ENCODE results near the gene ACTMAP. TPM values are rescaled to one million over a fixed set of nuclear protein-coding genes. Genes with fewer than 3 reads are reported as not detected.

ACTMAP gene, protein sequence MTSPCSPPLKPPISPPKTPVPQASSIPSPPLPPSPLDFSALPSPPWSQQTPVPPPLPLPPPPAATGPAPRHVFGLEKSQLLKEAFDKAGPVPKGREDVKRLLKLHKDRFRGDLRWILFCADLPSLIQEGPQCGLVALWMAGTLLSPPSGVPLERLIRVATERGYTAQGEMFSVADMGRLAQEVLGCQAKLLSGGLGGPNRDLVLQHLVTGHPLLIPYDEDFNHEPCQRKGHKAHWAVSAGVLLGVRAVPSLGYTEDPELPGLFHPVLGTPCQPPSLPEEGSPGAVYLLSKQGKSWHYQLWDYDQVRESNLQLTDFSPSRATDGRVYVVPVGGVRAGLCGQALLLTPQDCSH
- total RNA-seq, result 1.6 and 2.9 TPM in 2 replicates

GRCh38 chr19:40750058-40750873 is at the start of gene ACTMAP:
Gene ACTMAP (minus strand): TSS chr19:40750477. CDS start chr19:40749803, 674 bp downstream.

DNA sequence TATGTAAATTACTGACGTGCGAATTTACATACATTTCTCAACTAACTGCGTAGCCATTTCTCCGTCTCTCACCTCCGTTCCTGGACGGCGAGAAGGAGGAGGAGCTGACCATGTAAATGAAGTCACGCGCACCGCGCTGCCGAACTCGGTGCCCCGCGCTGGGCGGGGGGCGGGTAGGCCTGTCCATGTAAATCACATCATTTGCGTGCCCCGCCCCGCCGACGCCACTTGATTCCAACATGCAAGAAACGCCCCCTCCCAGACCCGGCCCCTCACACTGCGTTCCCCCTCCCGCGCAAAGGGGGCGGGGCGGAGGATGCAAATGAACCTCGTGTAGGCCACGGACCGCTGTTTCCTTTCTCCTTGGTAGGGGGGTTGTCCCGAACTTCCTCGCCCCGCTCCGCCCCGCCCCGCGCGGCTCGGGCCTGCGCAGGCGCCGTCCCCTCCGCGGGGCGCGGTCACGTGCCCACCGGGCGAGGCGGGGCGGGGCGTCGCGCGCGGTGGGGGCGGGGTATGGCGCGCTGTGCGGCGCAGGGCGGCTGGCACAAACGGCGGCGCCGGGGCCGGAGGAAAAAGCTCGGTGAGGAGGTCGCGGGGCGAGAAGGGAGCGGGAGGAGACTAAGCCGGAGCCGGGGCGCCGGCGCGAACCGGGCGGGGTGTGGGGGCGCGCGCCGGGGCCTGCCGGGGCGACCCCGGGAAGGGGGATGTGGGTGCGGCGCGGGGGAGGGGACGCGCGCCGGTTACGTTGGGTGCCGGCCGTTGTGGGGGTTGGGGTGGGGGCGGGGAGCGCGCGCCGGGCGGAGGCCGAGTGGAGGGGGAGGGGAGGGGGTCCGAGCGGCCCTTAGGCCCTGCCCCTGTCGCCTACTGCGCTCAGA is 48.6 kb upstream of the ACTMAP start, which contains the start of gene EGLN2:
EGLN2 (plus strand) TSS at position 509 of the 875 bp plus-strand sequence. CDS start 1,382 bp downstream, outside the sequence.

DNA sequence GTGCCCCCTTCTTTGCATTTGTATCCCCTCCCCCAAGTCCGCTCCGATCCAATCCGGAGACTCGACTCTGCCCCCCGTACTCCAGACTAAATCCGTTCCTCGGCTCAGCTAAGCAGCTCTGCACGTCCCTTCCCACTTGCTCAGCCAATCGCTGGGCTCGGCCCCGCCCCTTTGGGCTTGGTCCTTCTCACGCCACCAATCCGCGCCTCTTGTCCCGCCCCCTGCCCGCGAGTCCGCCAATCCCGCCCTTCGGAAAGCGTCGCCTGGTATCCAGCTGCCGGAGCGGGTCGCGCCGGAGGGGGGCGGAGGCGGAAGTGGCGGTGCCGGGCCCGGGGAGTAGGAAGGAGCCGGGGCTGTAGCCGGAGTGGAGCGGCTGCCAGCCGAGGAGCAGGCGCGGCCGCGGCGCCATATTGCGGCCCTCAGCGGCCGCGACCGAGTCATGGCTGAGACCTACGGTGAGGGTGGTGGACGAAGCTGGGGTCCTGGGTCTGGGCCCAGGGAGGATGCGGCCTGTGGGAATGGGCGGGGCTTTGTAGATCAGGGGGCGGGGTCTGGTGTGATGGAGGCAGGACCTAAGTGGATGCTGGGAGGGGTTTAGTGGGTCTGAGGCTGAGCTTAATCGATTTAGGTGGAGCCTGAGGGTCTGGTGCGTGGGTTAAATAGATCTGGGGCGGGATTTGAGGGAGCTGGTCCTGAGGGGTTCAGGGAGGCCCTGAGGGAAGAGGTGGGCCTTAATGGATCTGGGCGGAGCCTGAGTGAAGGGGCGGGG is 27.8 kb upstream of the ACTMAP start, which contains the start of gene RAB4B:
RAB4B (plus strand) TSS at position 311 of the 769 bp plus-strand sequence; CDS start at position 440, 129 bp downstream.

GRCh38 chr19:40774916-40775631 is 24.8 kb upstream of the ACTMAP start, which contains the start of gene MIA:
Gene MIA (plus strand): TSS chr19:40775521. CDS start chr19:40775543, 22 bp downstream.

DNA sequence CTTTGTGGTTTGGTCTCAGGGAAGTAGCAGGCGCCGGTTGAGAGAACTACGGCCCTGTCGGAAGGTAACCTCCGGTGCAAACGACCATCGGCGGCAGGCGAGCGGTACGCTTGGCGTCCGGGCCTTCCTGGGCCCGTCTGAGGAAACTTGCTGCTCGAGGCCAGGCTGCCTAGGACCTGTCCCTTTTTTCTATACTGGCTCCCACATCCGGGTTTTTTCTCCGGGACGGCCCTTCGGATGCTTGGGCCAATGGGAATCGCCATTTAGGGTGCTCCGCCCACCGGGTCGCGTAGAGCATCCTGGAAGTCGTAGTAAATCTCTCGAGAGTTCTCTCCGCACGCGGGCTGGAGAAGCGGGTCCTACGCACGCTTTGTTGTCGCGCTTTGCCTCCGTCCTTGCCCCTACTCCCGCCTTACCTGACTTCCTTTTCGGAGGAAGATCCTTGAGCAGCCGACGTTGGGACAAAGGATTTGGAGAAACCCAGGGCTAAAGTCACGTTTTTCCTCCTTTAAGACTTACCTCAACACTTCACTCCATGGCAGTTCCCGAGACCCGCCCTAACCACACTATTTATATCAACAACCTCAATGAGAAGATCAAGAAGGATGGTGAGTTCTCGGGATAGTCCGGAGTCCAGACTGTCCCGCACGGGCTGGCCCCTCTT is 729 bp upstream of the ACTMAP start, which contains the start of gene SNRPA:
SNRPA (plus strand) TSS at position 330 of the 664 bp plus-strand sequence; CDS start at position 536, 206 bp downstream.

GRCh38 chr19:40716482-40717324 is 33.6 kb downstream of the ACTMAP start, which contains the start of the genes COQ8B and ITPKC:
Gene COQ8B (minus strand): TSS chr19:40716886. CDS start chr19:40714632, 2,254 bp downstream.
Gene ITPKC (plus strand): TSS chr19:40717112. CDS start chr19:40717136, 24 bp downstream.

Other genes starting within 250 kb of the ACTMAP start
- 56.2 and 72.0 TPM in 2 replicates for gene SHKBP1, start 173.6 kb downstream of the ACTMAP start, total RNA-seq
- 45.9 and 59.1 TPM in 2 replicates for gene LTBP4, start 149.1 kb downstream of the ACTMAP start, total RNA-seq
- 37.2 and 43.6 TPM in 2 replicates for gene NUMBL, start 59.8 kb downstream of the ACTMAP start, total RNA-seq
- 19.3 and 23.8 TPM in 2 replicates for gene COQ8B, start 33.6 kb downstream of the ACTMAP start, total RNA-seq
- 17.8 and 17.9 TPM in 2 replicates for gene ITPKC, start 33.4 kb downstream of the ACTMAP start, total RNA-seq
- gene SNRPA, start 726 bp upstream of the ACTMAP start, total RNA-seq, result 36.8 and 62.7 TPM in 2 replicates
- gene MIA, start 25.0 kb upstream of the ACTMAP start, total RNA-seq, result not detected in 2 replicates
- gene RAB4B, start 27.8 kb upstream of the ACTMAP start, total RNA-seq, result 28.9 and 30.1 TPM in 2 replicates
- gene EGLN2, start 48.7 kb upstream of the ACTMAP start, total RNA-seq, result 64.8 and 99.0 TPM in 2 replicates
- not detected in 2 replicates for gene CYP2A6, start 100.0 kb upstream of the ACTMAP start, total RNA-seq
- not detected in 2 replicates for gene CYP2A7, start 131.8 kb upstream of the ACTMAP start, total RNA-seq
- not detected in 2 replicates for gene CYP2B6, start 240.8 kb upstream of the ACTMAP start, total RNA-seq

Data from cardiac atrium fibroblast (primary cell).